GM23248 (cell line): ENCODE results near the gene MRPS15.

Experiments used
- EZH2 ChIP-seq: fragments of 200-600 bp; sonication (generic); IDR thresholded peaks from 2 replicates; pipeline ENCODE4 v1.6.1; 2018; ENCODE audit warnings: antibody characterized with exemption, mild to moderate bottlenecking; ENCODE audit not compliant: insufficient read depth, poor library complexity, severe bottlenecking
- EZH2phosphoT487 ChIP-seq: fragments of 200-600 bp; sonication (generic); IDR thresholded peaks from 2 replicates; pipeline ENCODE4 v1.6.1; 2018; ENCODE audit warnings: antibody characterized with exemption, moderate library complexity, mild to moderate bottlenecking, low read depth; ENCODE audit not compliant: insufficient read depth

- TF ChIP-seq EZH2, result no peak
- no peak for TF ChIP-seq EZH2phosphoT487
Measured at GRCh38 chr1:36480161-36480560, 16.0 kb upstream of the MRPS15 start.
